ENCODE measurements around the gene FBXL20. TPM values are rescaled to one million over a fixed set of nuclear protein-coding genes. Genes with fewer than 3 reads are reported as not detected.

Gene FBXL20
- total RNA-seq, 1 experiment from 2014 or later: 9.9 TPM

DNA sequence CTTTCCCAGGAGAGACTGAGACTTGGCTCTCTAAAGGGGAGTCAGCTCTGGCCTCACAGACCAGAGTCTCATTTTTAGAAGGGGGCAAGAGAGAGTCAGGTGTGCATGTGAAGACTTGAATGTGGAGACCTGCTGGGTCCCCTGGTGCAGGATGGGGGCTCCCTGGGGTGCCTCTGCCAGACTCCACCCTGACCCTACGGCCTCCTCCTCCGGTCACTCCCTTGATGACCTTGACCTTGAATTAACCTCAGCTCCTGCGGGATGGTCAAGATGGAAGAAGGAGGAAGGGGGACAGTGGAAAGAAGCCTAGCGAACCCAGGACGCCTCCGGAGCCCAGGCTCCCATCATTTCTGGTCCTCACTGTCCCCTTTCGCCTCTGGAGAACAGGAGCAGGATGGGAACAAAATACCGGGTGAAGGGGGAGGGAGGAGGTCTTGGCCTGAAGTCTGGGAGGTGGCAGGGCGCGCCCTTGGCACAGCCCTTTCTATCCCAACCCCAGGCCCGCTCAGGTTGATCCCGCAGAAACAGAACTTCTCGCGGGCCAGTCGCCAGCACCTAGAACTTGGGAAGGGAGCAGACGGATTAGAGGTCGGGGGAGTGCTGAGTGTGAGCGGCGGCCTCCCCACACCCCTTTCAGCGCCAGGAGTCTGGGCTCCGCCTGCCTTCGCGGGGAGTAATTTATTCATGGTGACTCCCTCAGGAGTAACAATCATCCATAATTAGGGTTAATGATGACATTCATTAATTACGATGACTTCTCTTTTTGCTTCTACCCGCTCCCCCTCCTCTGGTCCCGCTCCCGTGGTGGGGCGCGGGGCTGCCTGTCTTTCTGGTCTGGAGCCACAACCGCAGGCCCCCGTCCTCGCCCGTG, 177.3 kb downstream of the FBXL20 start:
- ATAC-seq: no peak
- TF ChIP-seq SIN3A (IDR thresholded peaks at IDR 0.05; ENCODE audit: borderline replicate concordance, insufficient read depth, low read depth, low read length): no peak
- TF ChIP-seq, protein P1, sequence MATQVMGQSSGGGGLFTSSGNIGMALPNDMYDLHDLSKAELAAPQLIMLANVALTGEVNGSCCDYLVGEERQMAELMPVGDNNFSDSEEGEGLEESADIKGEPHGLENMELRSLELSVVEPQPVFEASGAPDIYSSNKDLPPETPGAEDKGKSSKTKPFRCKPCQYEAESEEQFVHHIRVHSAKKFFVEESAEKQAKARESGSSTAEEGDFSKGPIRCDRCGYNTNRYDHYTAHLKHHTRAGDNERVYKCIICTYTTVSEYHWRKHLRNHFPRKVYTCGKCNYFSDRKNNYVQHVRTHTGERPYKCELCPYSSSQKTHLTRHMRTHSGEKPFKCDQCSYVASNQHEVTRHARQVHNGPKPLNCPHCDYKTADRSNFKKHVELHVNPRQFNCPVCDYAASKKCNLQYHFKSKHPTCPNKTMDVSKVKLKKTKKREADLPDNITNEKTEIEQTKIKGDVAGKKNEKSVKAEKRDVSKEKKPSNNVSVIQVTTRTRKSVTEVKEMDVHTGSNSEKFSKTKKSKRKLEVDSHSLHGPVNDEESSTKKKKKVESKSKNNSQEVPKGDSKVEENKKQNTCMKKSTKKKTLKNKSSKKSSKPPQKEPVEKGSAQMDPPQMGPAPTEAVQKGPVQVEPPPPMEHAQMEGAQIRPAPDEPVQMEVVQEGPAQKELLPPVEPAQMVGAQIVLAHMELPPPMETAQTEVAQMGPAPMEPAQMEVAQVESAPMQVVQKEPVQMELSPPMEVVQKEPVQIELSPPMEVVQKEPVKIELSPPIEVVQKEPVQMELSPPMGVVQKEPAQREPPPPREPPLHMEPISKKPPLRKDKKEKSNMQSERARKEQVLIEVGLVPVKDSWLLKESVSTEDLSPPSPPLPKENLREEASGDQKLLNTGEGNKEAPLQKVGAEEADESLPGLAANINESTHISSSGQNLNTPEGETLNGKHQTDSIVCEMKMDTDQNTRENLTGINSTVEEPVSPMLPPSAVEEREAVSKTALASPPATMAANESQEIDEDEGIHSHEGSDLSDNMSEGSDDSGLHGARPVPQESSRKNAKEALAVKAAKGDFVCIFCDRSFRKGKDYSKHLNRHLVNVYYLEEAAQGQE (IDR thresholded peaks at IDR 0.05; ENCODE audit: insufficient read depth in 1 of 2, low read depth in 2 of 2, low read length in 1 of 2): no peak
- no peak for TF ChIP-seq POLR2AphosphoS5 (IDR thresholded peaks at IDR 0.05; ENCODE audit: low read depth, low read length)
- TF ChIP-seq, protein P2, sequence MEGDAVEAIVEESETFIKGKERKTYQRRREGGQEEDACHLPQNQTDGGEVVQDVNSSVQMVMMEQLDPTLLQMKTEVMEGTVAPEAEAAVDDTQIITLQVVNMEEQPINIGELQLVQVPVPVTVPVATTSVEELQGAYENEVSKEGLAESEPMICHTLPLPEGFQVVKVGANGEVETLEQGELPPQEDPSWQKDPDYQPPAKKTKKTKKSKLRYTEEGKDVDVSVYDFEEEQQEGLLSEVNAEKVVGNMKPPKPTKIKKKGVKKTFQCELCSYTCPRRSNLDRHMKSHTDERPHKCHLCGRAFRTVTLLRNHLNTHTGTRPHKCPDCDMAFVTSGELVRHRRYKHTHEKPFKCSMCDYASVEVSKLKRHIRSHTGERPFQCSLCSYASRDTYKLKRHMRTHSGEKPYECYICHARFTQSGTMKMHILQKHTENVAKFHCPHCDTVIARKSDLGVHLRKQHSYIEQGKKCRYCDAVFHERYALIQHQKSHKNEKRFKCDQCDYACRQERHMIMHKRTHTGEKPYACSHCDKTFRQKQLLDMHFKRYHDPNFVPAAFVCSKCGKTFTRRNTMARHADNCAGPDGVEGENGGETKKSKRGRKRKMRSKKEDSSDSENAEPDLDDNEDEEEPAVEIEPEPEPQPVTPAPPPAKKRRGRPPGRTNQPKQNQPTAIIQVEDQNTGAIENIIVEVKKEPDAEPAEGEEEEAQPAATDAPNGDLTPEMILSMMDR (IDR thresholded peaks at IDR 0.05): no peak
- no peak for TF ChIP-seq TCF7L2 (IDR thresholded peaks at IDR 0.05; ENCODE audit: low read depth, low read length)
- no peak for DNase-seq (ENCODE audit: low read depth, low spot score)
- intact Hi-C loops (cut with micrococcal nuclease; ENCODE audit: unreplicated experiment): no loop called here
- Histone ChIP-seq H3K4me3 (ENCODE audit: low read depth in 2 of 2, low read length in 2 of 2) (no peak overlapping the region), H3K4me1 (ENCODE audit: control insufficient read depth, insufficient read depth, low read length) (no peaks in the 10 kb centered on the region), H3K9me3 (ENCODE audit: control insufficient read depth, insufficient read depth, low read depth, low read length) (no peaks in the 10 kb centered on the region), H3K36me3 (ENCODE audit: control insufficient read depth, insufficient read depth, low read length) (no peaks in the 10 kb centered on the region), H3K27ac (ENCODE audit: low read length) (no peak overlapping the region), H3K27me3 (ENCODE audit: control insufficient read depth, insufficient read depth, low read length) (no peaks in the 10 kb centered on the region; the same call in 1 of the 2 replicates)
- no TSS peak for BruUV-seq (replicated peaks)
- in situ Hi-C loops (cut with HindIII; ENCODE audit: low pct_unique_long_range_greater_than_20kb, low sequenced_read_pairs): no loop called here
- CTCF ChIA-PET: interaction anchor here (0.5 kb wide), 1 partner anchor 12 kb away, joined by 4 read pairs; no protein-coding TSS in a partner anchor
- POLR2A ChIA-PET: no interaction called here

DNA sequence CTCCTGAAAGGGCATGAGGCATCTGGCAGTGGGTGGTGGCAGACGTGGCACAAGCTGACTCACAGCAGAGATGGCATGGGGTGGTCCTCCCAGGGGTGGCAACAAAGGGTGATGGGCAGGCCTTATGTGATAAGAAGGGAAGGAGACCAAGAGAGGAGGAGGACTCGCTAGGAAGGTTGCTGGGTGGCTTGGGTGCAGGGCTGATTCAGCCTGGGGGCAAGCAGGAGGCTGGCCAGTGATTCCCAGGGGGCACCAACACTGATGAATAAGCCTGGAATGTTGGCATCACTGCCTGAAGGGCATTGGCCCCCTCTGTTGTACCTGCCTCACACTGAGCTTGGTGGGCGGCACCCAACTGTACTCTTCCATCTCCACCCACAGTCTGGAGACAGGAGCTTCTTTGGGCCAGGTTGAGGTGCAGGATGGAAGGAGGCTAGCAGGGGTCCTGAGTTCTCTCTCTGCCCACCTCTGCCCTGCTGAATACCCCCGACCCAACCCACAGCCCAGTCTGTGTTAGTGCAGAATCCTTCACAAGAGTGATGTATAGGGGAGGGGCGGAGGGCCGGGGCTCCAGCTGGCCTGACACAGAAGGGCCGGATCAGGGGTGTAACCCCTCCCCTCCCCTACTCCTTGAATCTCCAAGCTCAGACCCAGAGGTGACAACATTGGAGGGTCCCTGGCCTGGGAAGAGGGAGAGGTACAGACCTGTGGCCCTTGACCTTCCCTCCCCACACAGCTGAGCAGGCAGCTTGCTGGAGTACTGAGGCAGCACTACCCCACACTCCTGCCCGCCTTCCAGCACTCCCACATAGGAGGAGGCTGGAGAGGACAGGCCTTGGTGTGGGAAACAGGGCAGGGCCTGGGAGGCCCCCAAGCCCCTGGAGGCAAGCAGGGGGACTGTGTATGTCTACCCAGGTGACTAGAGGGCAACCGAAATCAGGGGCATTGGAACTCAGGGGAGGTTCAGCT, 178.3 kb downstream of the FBXL20 start:
- DNase-seq (ENCODE audit: low read depth, low spot score) (no peak), ATAC-seq (no peak)
- Histone ChIP-seq H3K27ac (ENCODE audit: low read length) (no peak overlapping the region), H3K36me3 (ENCODE audit: control insufficient read depth, insufficient read depth, low read length) (no peaks in the 10 kb centered on the region), H3K4me3 (ENCODE audit: low read depth in 2 of 2, low read length in 2 of 2) (no peak overlapping the region), H3K9me3 (ENCODE audit: control insufficient read depth, insufficient read depth, low read depth, low read length) (no peaks in the 10 kb centered on the region), H3K4me1 (ENCODE audit: control insufficient read depth, insufficient read depth, low read length) (no peaks in the 10 kb centered on the region), H3K27me3 (ENCODE audit: control insufficient read depth, insufficient read depth, low read length) (no peaks in the 10 kb centered on the region; the same call in 1 of the 2 replicates)
- in situ Hi-C loops (cut with HindIII; ENCODE audit: low pct_unique_long_range_greater_than_20kb, low sequenced_read_pairs): no loop called here
- BruUV-seq (replicated peaks): no TSS peak
- TF ChIP-seq, protein P2 (IDR thresholded peaks at IDR 0.05): no peak
- TF ChIP-seq POLR2AphosphoS5 (IDR thresholded peaks at IDR 0.05; ENCODE audit: low read depth, low read length) (no peak), SIN3A (IDR thresholded peaks at IDR 0.05; ENCODE audit: borderline replicate concordance, insufficient read depth, low read depth, low read length) (no peak), TCF7L2 (IDR thresholded peaks at IDR 0.05; ENCODE audit: low read depth, low read length) (no peak)
- TF ChIP-seq, protein P1 (IDR thresholded peaks at IDR 0.05; ENCODE audit: insufficient read depth in 1 of 2, low read depth in 2 of 2, low read length in 1 of 2): no peak
- POLR2A ChIA-PET: no interaction called here
- CTCF ChIA-PET: interaction anchor here (0.6 to 1.2 kb wide), 2 partner anchors 8 to 59 kb away, joined by 3 to 6 read pairs; no protein-coding TSS in a partner anchor
- intact Hi-C loops (cut with micrococcal nuclease; ENCODE audit: unreplicated experiment): no loop called here
